A549 (cell line): Measurements from ENCODE around the gene ZHX3. TPM values are rescaled to one million over a fixed set of nuclear protein-coding genes. Genes with fewer than 3 reads are reported as not detected.

Source experiments
- ATAC-seq, 2 experiments: fragments of 200-7000 bp in 1 of 2; fragments of >200 bp in 1 of 2; cut with Nextera tagmentation in 1 of 2; cut with Tn5 transposase in 1 of 2; 3 replicates each; pipeline versions ENCODE4 v1.8.0 to v1.9.1; 2018 to 2020; ENCODE audit warnings: mild to moderate bottlenecking in 1 of 2, moderate library complexity in 1 of 2
- CTCF ChIA-PET: fragments of 300-600 bp; sonication (Branson Sonifier 250); formaldehyde crosslinking; extraction: SDS; loops from one replicate; lab custom pipeline; 2021; ENCODE audit warnings: antibody characterized with exemption, inconsistent platforms; lab: Yijun Ruan, JAX
- POLR2A ChIA-PET: fragments of 350-600 bp; formaldehyde crosslinking; extraction: SDS; loops from one replicate; lab custom pipeline; 2021; ENCODE audit warnings: antibody characterized with exemption, inconsistent platforms; lab: Yijun Ruan, JAX
- DNase-seq, 2 experiments: peaks; one replicate each; pipeline versions ENCODE4 v3.0.0 to v3.0.0-alpha.2; 2011 to 2016; ENCODE audit warnings: low read depth in 1 of 2, low spot score in 1 of 2
- FAIRE-seq: peaks from 2 replicates; lab custom pipeline; 2011; peaks lifted over from hg19 to GRCh38; lab: Jason Lieb, UNC
- H3K27ac ChIP-seq, 2 experiments: fragments of >200 bp; sonication (Bioruptor Twin); formaldehyde crosslinking; 3 replicates each; pipeline ENCODE4 v1.5.1; 2016 to 2017
- H3K4me1 ChIP-seq: fragments of >200 bp; sonication (Bioruptor Twin); formaldehyde crosslinking; 3 replicates; pipeline ENCODE4 v1.6.1; 2016
- H3K4me2 ChIP-seq: fragments of >200 bp; sonication (Bioruptor Twin); formaldehyde crosslinking; 3 replicates; pipeline ENCODE4 v1.6.1; 2016
- H3K4me3 ChIP-seq: fragments of >200 bp; sonication (Bioruptor Twin); formaldehyde crosslinking; 3 replicates; pipeline ENCODE4 v1.5.1; 2016
- H3K9me3 ChIP-seq: fragments of >200 bp; sonication (Bioruptor Twin); formaldehyde crosslinking; 3 replicates; pipeline ENCODE4 v1.6.1; 2016
- BCL3 ChIP-seq: fragments of >200 bp; sonication (Bioruptor Twin); formaldehyde crosslinking; IDR thresholded peaks from 3 replicates; pipeline ENCODE4 v1.6.1; 2016
- BHLHE40 ChIP-seq: IDR thresholded peaks from 2 replicates; pipeline ENCODE4 v1.6.1; 2012; ENCODE audit warnings: low read depth, low read length, inconsistent platforms
- CEBPB ChIP-seq, 2 experiments: fragments of >200 bp in 1 of 2; sonication (Bioruptor Twin) in 1 of 2; formaldehyde crosslinking in 1 of 2; IDR thresholded peaks; 2 replicates each; pipeline ENCODE4 v1.6.1; 2012 to 2016
- EHMT2 ChIP-seq: fragments of 200-600 bp; sonication (generic); IDR thresholded peaks from 2 replicates; pipeline ENCODE4 v1.6.1; 2016; ENCODE audit warnings: antibody characterized with exemption, low read depth, mild to moderate bottlenecking, moderate library complexity
- EP300 ChIP-seq, 2 experiments: fragments of >200 bp; sonication (Bioruptor Twin); formaldehyde crosslinking; IDR thresholded peaks; 2 replicates in 1 of 2; 3 replicates in 1 of 2; pipeline ENCODE4 v1.6.1; 2016 to 2017
- FOXS1 ChIP-seq: fragments of 250-450 bp; sonication (Bioruptor Pico); IDR thresholded peaks from 2 replicates; pipeline ENCODE4 v1.5.0; 2020; ENCODE audit warnings: mild to moderate bottlenecking, moderate library complexity
- GATA3 ChIP-seq: IDR thresholded peaks from 2 replicates; pipeline ENCODE4 v1.6.1; 2012; ENCODE audit warnings: borderline replicate concordance
- HEYL ChIP-seq: fragments of 250-450 bp; sonication (Bioruptor Pico); IDR thresholded peaks from 2 replicates; pipeline ENCODE4 v1.8.0; 2021; ENCODE audit warnings: mild to moderate bottlenecking, moderate library complexity
- HMGXB4 ChIP-seq: fragments of 250-450 bp; sonication (Bioruptor Pico); IDR thresholded peaks from 2 replicates; pipeline ENCODE4 v1.5.0; 2021; ENCODE audit warnings: mild to moderate bottlenecking, moderate library complexity, borderline replicate concordance
- HOXA7 ChIP-seq: fragments of 250-450 bp; sonication (Bioruptor Pico); IDR thresholded peaks from 2 replicates; pipeline ENCODE4 v1.5.0; 2020; ENCODE audit warnings: mild to moderate bottlenecking, moderate library complexity
- JUN ChIP-seq, 2 experiments: fragments of >200 bp; sonication (Bioruptor Twin); formaldehyde crosslinking; IDR thresholded peaks; 2 replicates in 1 of 2; 3 replicates in 1 of 2; pipeline ENCODE4 v1.6.1; 2016 to 2017
- MYC ChIP-seq: IDR thresholded peaks from 2 replicates; pipeline ENCODE4 v1.6.1; 2012; ENCODE audit warnings: mild to moderate bottlenecking, inconsistent platforms, low read length, improper control_type of control experiment, borderline replicate concordance
- PHF8 ChIP-seq: fragments of 200-600 bp; sonication (generic); IDR thresholded peaks from 2 replicates; pipeline ENCODE4 v1.6.1; 2016; ENCODE audit warnings: low read depth, mild to moderate bottlenecking, antibody characterized with exemption, moderate library complexity, borderline replicate concordance
- POLR2AphosphoS2 ChIP-seq: conservative IDR thresholded peaks from 2 replicates; pipeline ENCODE4 v1.6.1; 2012; ENCODE audit warnings: low read length, improper control_type of control experiment, inconsistent platforms
- RAD21 ChIP-seq, 2 experiments: fragments of >200 bp in 1 of 2; sonication (Bioruptor Twin) in 1 of 2; formaldehyde crosslinking in 1 of 2; IDR thresholded peaks in 1 of 2; conservative IDR thresholded peaks in 1 of 2; 2 replicates in 1 of 2; 3 replicates in 1 of 2; pipeline ENCODE4 v1.6.1; 2012 to 2018; ENCODE audit warnings: inconsistent platforms in 1 of 2
- REST ChIP-seq: fragments of 200-600 bp; sonication (generic); IDR thresholded peaks from 2 replicates; pipeline ENCODE4 v1.6.1; 2016; ENCODE audit warnings: antibody characterized with exemption, mild to moderate bottlenecking, moderate library complexity
- SMC3 ChIP-seq: fragments of >200 bp; sonication (Bioruptor Twin); formaldehyde crosslinking; IDR thresholded peaks from 3 replicates; pipeline ENCODE4 v1.6.1; 2018; ENCODE audit warnings: inconsistent platforms
- ZFP36 ChIP-seq: fragments of 450-650 bp; IDR thresholded peaks from 2 replicates; pipeline ENCODE4 v1.6.1; 2014; ENCODE audit warnings: borderline replicate concordance; ENCODE audit not compliant: partially characterized antibody
- ZNF302 ChIP-seq: fragments of 250-450 bp; sonication (Bioruptor Pico); IDR thresholded peaks from 2 replicates; pipeline ENCODE4 v1.9.0; 2021; ENCODE audit warnings: inconsistent platforms, mild to moderate bottlenecking, moderate library complexity
- WGBS: methylation state at CpG from one replicate; pipeline ENCODE4 v1.1.6; 2017; ENCODE audit errors: missing lambda C conversion rate; 5-methylcytosine and 5-hydroxymethylcytosine counted together
- polyA plus RNA-seq, 4 experiments: library from polyadenylated mRNA; depleted of rRNA in 3 of 4; stranded (reverse); fragments of >200 nt; fragmentation: RNase III in 1 of 4; extraction: RNeasy Plus Mini Kit Qiagen cat#74134 plus additional on column Dnase treatment in 1 of 4; gene quantifications; 2 replicates in 3 of 4; 3 replicates in 1 of 4; pipeline ENCODE4 v1.2.3, GENCODE V29; 2011 to 2017
- TF ChIP-seq, protein P1 (sequence below): fragments of >200 bp; sonication (Bioruptor Twin); formaldehyde crosslinking; IDR thresholded peaks from 2 replicates; pipeline ENCODE4 v1.6.1; 2016

ZHX3 gene
- polyA plus RNA-seq, 2 of the 4 experiments (the other 2 are of a cell fraction) = 3.6 to 4.1 TPM

- TF ChIP-seq RAD21 (conservative IDR thresholded peaks at IDR 0.05 in 1 of 2, IDR thresholded peaks at IDR 0.05 in 1 of 2) = no peak
- TF ChIP-seq FOXS1 (CRISPR knock-in tag) = no peak
- TF ChIP-seq EHMT2 = no peak
- TF ChIP-seq PHF8 = no peak
Measured at GRCh38 chr20:41170386-41171105, 147.0 kb downstream of the ZHX3 start (continued).

- ChIA-PET CTCF (interaction anchor here (1.0 to 12.1 kb wide), 7 partner anchors 11 to 201 kb away, joined by 3 to 248 read pairs (median 4); partner anchors contain the start of gene LPIN3), POLR2A (no interaction called here)
- FAIRE-seq (no peak), ATAC-seq (no peak), DNase-seq (no peak)
- Histone ChIP-seq H3K27ac (no peak overlapping the region), H3K4me1 (no peaks in the 10 kb centered on the region), H3K4me2 (no peak overlapping the region), H3K4me3 (no peak overlapping the region), H3K9me3 (no peaks in the 10 kb centered on the region)
- TF ChIP-seq REST = no peak
- TF ChIP-seq ZNF302 = no peak
- TF ChIP-seq ZFP36 = no peak
- TF ChIP-seq SMC3 = no peak
- no peak for TF ChIP-seq HOXA7
- TF ChIP-seq POLR2AphosphoS2 = no peak
- TF ChIP-seq HEYL (CRISPR knock-in tag) = no peak
- no peak for TF ChIP-seq JUN (IDR thresholded peaks at IDR 0.05)
- TF ChIP-seq BCL3 = no peak
- no peak for TF ChIP-seq MYC
- TF ChIP-seq HMGXB4 (CRISPR knock-in tag) = no peak
- TF ChIP-seq BHLHE40 = no peak
- TF ChIP-seq CEBPB (IDR thresholded peaks at IDR 0.05) = no peak
- no peak for TF ChIP-seq EP300 (IDR thresholded peaks at IDR 0.05)
- no peak for TF ChIP-seq FOXS1 (CRISPR knock-in tag)
- TF ChIP-seq, protein P1, sequence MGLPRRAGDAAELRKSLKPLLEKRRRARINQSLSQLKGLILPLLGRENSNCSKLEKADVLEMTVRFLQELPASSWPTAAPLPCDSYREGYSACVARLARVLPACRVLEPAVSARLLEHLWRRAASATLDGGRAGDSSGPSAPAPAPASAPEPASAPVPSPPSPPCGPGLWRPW = no peak
- TF ChIP-seq GATA3 = no peak
- 86% methylated on average over 13 of the region's 14 CpGs for WGBS
Measured at GRCh38 chr20:41169791-41170351, 147.7 kb downstream of the ZHX3 start.
